Ovary (tissue), 3 donors: Measurements from ENCODE around the gene WNT8B.

ENCODE experiments used
- CTCF ChIP-seq, 3 donors: fragments of 450-650 bp in 2 of 3; fragments of 200-600 bp in 1 of 3; IDR thresholded peaks; one replicate each; pipeline versions ENCODE4 v1.5.1 to v1.8.0; 2016 to 2022; ENCODE audit warnings: antibody characterized with exemption in 3 of 3, mild to moderate bottlenecking in 1 of 3
- EP300 ChIP-seq: sonication (generic); formaldehyde crosslinking; IDR thresholded peaks from one replicate; pipeline ENCODE4 v1.6.1; 2017; ENCODE audit warnings: antibody characterized with exemption
- POLR2A ChIP-seq: fragments of 450-650 bp; IDR thresholded peaks from one replicate; pipeline ENCODE4 v1.6.1; 2017; ENCODE audit warnings: antibody characterized with exemption, mild to moderate bottlenecking, moderate library complexity
- donor health status: DM: no; HTN: no; CAD: no.

DNA sequence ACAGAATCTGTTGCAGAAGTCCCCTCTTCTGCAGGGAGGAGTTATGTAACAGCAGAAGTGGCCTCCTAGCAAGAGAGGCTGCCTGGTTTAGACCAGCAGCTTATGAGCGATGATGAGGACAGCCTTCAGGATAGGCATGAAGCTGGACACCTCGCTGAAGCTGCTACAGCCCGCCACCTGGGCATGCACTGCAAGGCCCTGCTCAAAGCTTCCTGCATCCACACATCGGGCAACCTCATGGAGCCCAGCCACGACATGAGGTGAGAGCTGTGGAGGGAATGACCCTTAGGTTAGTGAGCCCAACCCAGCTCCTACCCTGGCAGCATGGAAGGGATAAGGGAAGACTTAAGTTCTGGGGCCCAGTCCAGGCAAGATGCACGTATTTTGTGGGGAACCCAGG lies 24.7 kb downstream of the WNT8B start:
- TF ChIP-seq CTCF (IDR thresholded peaks at IDR 0.05) (no peak), POLR2A (no peak), EP300 (no peak)
